ENCODE measurements around the gene ERV3-1. TPM values are rescaled to one million over a fixed set of nuclear protein-coding genes. Genes with fewer than 3 reads are reported as not detected.
"Not testable (repeated sequence)": the region's sequence is repeated elsewhere in the genome, so short reads cannot be mapped to it uniquely, and the experiment has no call there.

The ERV3-1 gene
- total RNA-seq, 1 donor from 2014 or later = 32.0 TPM

DNA sequence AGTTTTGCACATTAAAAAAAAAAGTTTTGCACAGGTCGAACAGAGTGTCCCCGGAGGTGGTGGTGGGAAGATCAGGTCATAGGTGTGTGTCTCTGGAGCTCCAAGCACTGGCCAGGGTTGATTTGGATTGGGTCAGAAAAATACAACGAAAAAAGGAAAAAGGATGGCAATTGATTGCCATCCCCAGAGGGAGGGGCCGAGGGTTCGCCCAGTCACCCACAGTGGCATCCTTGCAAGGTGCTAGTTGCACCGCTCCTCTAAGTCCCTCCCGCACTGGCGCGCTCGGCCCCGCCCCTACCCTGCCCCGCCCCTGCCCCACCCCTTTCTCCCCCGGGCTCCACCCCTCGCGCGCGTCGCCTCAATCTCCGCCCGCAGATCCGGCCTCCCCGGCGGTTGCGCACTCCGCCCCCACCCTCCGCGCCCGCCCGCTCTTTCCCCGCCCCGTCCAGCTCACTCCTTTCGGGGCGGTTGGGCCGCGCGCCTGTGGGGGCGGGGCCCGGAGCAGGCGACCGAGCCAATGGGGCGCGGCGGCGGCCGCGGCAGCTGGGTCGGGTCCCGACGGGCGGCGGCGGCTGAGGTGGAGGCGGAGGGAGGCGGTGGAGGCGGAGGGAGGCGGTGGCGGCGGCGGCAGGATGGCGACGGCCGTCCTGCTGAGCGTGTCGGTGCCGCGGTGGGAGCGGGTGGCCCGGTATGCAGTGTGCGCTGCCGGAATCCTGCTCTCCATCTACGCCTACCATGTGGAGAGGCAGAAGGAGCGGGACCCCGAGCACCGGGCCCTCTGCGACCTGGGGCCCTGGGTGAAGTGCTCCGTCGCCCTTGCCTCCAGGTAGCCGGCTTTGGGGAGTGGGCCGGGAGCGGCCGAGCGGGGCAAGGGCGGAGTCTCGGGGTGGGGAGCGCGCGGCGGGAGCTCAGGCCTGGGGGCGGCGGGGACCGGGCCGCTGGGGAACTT lies 31.5 kb upstream of the ERV3-1 start:
- Histone ChIP-seq H3K27ac (peak overlapping the region; percentile 80), H3K4me3 (peak overlapping the region; percentile 70), H3K27me3 (ENCODE audit: low read depth) (no peaks in the 10 kb centered on the region), H3K9me3 (no peaks in the 10 kb centered on the region), H3K4me1 (peaks cover 28% of the 10 kb centered on the region), H3K36me3 (no peaks in the 10 kb centered on the region)
- DNase-seq (peak; percentile 94), ATAC-seq (peak; percentile 95 to 98)
- TF ChIP-seq, protein P1, sequence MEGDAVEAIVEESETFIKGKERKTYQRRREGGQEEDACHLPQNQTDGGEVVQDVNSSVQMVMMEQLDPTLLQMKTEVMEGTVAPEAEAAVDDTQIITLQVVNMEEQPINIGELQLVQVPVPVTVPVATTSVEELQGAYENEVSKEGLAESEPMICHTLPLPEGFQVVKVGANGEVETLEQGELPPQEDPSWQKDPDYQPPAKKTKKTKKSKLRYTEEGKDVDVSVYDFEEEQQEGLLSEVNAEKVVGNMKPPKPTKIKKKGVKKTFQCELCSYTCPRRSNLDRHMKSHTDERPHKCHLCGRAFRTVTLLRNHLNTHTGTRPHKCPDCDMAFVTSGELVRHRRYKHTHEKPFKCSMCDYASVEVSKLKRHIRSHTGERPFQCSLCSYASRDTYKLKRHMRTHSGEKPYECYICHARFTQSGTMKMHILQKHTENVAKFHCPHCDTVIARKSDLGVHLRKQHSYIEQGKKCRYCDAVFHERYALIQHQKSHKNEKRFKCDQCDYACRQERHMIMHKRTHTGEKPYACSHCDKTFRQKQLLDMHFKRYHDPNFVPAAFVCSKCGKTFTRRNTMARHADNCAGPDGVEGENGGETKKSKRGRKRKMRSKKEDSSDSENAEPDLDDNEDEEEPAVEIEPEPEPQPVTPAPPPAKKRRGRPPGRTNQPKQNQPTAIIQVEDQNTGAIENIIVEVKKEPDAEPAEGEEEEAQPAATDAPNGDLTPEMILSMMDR (IDR thresholded peaks at IDR 0.05) = no peak
- intact Hi-C loops (cut with DNase I) = no loop called here

- DNase-seq; H3K4me3 ChIP-seq; H3K9me3 ChIP-seq; H3K36me3 ChIP-seq; H3K27me3 ChIP-seq (ENCODE audit: low read depth); intact Hi-C loops (cut with DNase I): not testable (repeated sequence)
- Histone ChIP-seq H3K4me1 (peaks cover 28% of the 10 kb centered on the region), H3K27ac (peak overlapping the region; percentile 68)
- ATAC-seq = peak; percentile 6 to 45
Measured at GRCh38 chr7:65036526-65036925, 30.0 kb upstream of the ERV3-1 start.

- intact Hi-C loops (cut with DNase I); H3K4me3 ChIP-seq; ATAC-seq; H3K36me3 ChIP-seq; H3K9me3 ChIP-seq; H3K27me3 ChIP-seq (ENCODE audit: low read depth); DNase-seq: not testable (repeated sequence)
- Histone ChIP-seq H3K4me1 (peaks cover 28% of the 10 kb centered on the region), H3K27ac (peak overlapping the region; percentile 68)
Measured at GRCh38 chr7:65035469-65035868, 29.0 kb upstream of the ERV3-1 start.

DNA sequence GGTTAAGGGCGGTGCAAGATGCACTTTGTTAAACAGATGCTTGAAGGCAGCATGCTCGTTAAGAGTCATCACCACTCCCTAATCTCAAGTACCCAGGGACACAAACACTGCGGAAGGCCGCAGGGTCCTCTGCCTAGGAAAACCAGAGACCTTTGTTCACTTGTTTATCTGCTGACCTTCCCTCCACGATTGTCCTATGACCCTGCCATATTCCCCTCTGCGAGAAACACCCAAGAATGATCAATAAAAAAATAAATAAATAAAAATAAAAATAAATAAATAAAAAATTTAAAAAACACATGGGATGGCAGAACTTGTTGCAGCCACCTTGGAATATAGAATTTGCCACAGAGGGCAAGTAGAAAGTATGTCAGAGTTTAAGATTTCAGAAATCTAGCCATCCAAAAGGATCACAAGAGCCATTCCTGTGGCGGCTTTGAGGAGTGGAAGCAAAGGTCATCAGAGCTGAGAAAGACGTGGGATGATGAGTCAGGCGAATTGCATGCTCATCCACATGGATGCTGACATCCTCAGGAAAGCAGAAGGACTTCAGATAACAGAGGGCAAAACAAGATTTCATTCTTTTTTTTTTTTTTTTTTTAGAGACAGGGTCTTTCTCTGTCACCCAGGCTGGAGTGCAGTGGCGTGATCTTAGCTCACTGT lies 27.8 kb upstream of the ERV3-1 start:
- intact Hi-C loops (cut with DNase I); H3K27ac ChIP-seq; H3K36me3 ChIP-seq; H3K9me3 ChIP-seq; DNase-seq; H3K4me3 ChIP-seq; ATAC-seq; H3K27me3 ChIP-seq (ENCODE audit: low read depth): not testable (repeated sequence)
- H3K4me1 ChIP-seq = peaks cover 19% of the 10 kb centered on the region

DNA sequence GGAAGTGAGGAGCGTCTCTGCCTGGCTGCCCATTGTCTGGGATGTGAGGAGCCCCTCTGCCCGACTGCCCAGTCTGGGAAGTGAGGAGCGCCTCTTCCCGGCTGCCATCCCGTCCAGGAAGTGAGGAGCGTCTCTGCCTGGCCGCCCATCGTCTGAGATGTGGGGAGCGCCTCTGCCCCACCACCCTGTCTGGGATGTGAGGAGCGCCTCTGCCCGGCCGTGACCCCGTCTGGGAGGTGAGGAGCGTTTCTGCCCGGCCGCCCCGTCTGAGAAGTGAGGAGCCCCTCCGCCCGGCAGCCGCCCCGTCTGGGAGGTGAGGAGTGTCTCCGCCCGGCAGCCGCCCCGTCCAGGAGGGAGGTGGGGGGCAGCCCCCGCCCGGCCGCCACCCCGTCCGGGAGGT lies 26.9 kb upstream of the ERV3-1 start:
- intact Hi-C loops (cut with DNase I); H3K4me3 ChIP-seq; DNase-seq; H3K27ac ChIP-seq; H3K9me3 ChIP-seq; H3K36me3 ChIP-seq; H3K27me3 ChIP-seq (ENCODE audit: low read depth); ATAC-seq: not testable (repeated sequence)
- H3K4me1 ChIP-seq = peaks cover 19% of the 10 kb centered on the region

- DNase-seq; intact Hi-C loops (cut with DNase I); H3K27ac ChIP-seq; H3K4me3 ChIP-seq; H3K4me1 ChIP-seq; H3K27me3 ChIP-seq (ENCODE audit: low read depth); H3K9me3 ChIP-seq; ATAC-seq; H3K36me3 ChIP-seq: not testable (repeated sequence)
Measured at GRCh38 chr7:65025023-65025422, 18.5 kb upstream of the ERV3-1 start.

DNA sequence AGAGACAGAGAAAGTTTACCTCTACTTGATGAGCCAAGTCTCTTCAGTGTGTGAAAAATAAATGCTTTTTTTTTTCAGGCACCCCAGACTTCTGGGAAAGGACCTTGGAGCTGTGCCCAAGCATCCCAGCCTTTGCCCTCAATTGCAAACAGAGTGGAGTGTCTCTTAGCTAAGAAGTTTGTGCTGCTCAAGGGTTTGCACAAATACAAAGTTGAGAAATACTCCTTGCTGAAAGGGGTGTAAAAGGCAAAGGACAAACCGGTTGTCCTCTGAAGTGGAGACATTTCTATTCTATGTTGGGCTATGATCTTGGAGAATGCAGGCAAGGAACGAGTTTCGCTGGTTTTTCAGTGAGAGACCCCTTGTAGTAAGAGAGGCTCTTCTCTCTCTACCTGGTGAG lies 14.5 kb upstream of the ERV3-1 start:
- intact Hi-C loops (cut with DNase I) = not testable (repeated sequence)
- ATAC-seq = peak; percentile 93
- DNase-seq = peak; percentile 83

GRCh38 chr7:65009881-65010280 lies 3.4 kb upstream of the ERV3-1 start:
- H3K36me3 ChIP-seq; H3K9me3 ChIP-seq; intact Hi-C loops (cut with DNase I); H3K27me3 ChIP-seq (ENCODE audit: low read depth); DNase-seq; H3K4me3 ChIP-seq; ATAC-seq; H3K27ac ChIP-seq: not testable (repeated sequence)
- peaks cover 16% of the 10 kb centered on the region for H3K4me1 ChIP-seq

More for the DNA sequence above, 14.5 kb upstream of the ERV3-1 start:
- H3K36me3 ChIP-seq; H3K27me3 ChIP-seq (ENCODE audit: low read depth); H3K4me3 ChIP-seq; H3K27ac ChIP-seq; H3K4me1 ChIP-seq; H3K9me3 ChIP-seq: not testable (repeated sequence)

DNA sequence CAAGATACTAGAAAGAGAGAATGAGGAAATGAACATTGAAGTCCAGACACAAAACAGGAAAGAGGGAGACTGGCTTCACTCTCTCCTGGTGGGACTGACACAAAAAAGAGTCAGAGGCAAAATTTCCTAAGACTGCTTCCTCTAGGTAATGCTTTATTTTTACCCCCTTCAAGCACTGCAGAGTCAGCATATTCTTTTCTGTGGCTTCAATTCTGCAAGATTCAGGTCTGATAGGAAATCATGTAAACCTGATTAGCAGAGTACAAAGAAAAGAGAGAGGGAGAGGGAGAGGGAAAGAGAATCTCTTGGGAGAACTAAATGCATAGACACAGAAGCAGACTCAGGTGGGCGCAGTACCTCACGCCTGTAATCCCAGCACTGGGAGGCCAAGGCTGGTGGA lies 2.9 kb upstream of the ERV3-1 start:
- DNase-seq = not testable (repeated sequence)

DNA sequence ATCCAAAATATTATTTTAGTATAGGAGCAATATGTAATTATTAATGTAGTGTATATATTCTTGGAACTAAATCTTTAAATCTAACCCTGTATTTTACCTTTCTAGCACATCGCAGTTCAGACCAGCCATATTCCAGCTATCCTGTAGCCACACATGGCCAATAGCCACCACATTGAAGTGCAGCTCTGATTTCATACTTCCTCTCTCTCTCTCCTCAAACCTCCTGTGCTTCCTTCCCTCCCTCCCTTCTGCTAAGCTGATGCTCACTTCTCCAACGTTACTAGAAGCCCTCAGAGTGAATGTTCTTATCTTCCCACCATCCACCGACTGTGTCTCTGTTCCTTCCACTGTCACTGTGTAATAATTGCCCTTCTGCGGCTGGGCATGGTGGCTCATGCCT lies 549 bp upstream of the ERV3-1 start:
- DNase-seq; intact Hi-C loops (cut with DNase I); H3K9me3 ChIP-seq; H3K36me3 ChIP-seq; H3K27me3 ChIP-seq (ENCODE audit: low read depth): not testable (repeated sequence)
- peak overlapping the region; percentile 90 for H3K27ac ChIP-seq
- peak; percentile 44 to 47 for ATAC-seq
- peaks cover 27% of the 10 kb centered on the region for H3K4me1 ChIP-seq
- peak overlapping the region; percentile 87 for H3K4me3 ChIP-seq

More for the DNA sequence above, 2.9 kb upstream of the ERV3-1 start:
- H3K27me3 ChIP-seq (ENCODE audit: low read depth); intact Hi-C loops (cut with DNase I); H3K27ac ChIP-seq; ATAC-seq; H3K9me3 ChIP-seq; H3K4me3 ChIP-seq; H3K36me3 ChIP-seq: not testable (repeated sequence)
- H3K4me1 ChIP-seq = peaks cover 21% of the 10 kb centered on the region
